Forelimb muscle (tissue), 1 donor: ENCODE results near the gene MYCBP2. TPM values are rescaled to one million over a fixed set of nuclear protein-coding genes. Genes with fewer than 3 reads are reported as not detected.
"Not testable (repeated sequence)": the region's sequence is repeated elsewhere in the genome, so short reads cannot be mapped to it uniquely, and the experiment has no call there.

Experiments
- DNase-seq: peaks from one replicate; pipeline ENCODE4 v3.0.0-alpha.2; 2013; ENCODE audit warnings: low read depth
- polyA plus RNA-seq: library from polyadenylated mRNA; unstranded; fragments of 120-200 nt; gene quantifications from one replicate; pipeline ENCODE4 v1.2.1, GENCODE V29; 2013; ENCODE audit not compliant: insufficient read length

The MYCBP2 gene
- polyA plus RNA-seq, 1 donor = 52.7 TPM

GRCh38 chr13:77034881-77035280 is 292.0 kb downstream of the MYCBP2 start:
- DNase-seq = no peak

- no peak for DNase-seq
Observed at GRCh38 chr13:77033717-77034302, 293.1 kb downstream of the MYCBP2 start.

GRCh38 chr13:77031656-77032243 is 295.1 kb downstream of the MYCBP2 start:
- no peak for DNase-seq

- no peak for DNase-seq
Observed at GRCh38 chr13:77029436-77029835, 297.5 kb downstream of the MYCBP2 start.

GRCh38 chr13:77028202-77028601 is 298.7 kb downstream of the MYCBP2 start:
- DNase-seq = no peak

GRCh38 chr13:77026861-77027621 is 299.9 kb downstream of the MYCBP2 start, which contains the start of gene FBXL3:
TSS of gene FBXL3 (minus strand) at chr13:77027159. CDS start at chr13:77021860, 5,299 bp downstream.
- DNase-seq = peak; percentile 82

GRCh38 chr13:77026255-77026860 is 300.5 kb downstream of the MYCBP2 start:
- DNase-seq = no peak

- no peak for DNase-seq
Observed at GRCh38 chr13:77022341-77022740, 304.6 kb downstream of the MYCBP2 start.

- DNase-seq = no peak
Observed at GRCh38 chr13:77019756-77020155, 307.1 kb downstream of the MYCBP2 start.

GRCh38 chr13:77016888-77017623 is 309.8 kb downstream of the MYCBP2 start:
- DNase-seq = no peak

GRCh38 chr13:77016251-77016812 is 310.6 kb downstream of the MYCBP2 start:
- DNase-seq = no peak

GRCh38 chr13:77014906-77015685 is 311.8 kb downstream of the MYCBP2 start:
- no peak for DNase-seq

- DNase-seq = no peak
Observed at GRCh38 chr13:77013853-77014542, 312.9 kb downstream of the MYCBP2 start.

- not testable (repeated sequence) for DNase-seq
Observed at GRCh38 chr13:77009719-77010118, 317.2 kb downstream of the MYCBP2 start.

- DNase-seq = no peak
Observed at GRCh38 chr13:77009011-77009410, 317.9 kb downstream of the MYCBP2 start.

- DNase-seq = not testable (repeated sequence)
Observed at GRCh38 chr13:77008337-77008736, 318.6 kb downstream of the MYCBP2 start.

GRCh38 chr13:77002590-77003190 is 324.2 kb downstream of the MYCBP2 start:
- DNase-seq = no peak

GRCh38 chr13:77001963-77002587 is 324.8 kb downstream of the MYCBP2 start:
- no peak for DNase-seq

- DNase-seq = no peak
Observed at GRCh38 chr13:77001540-77001939, 325.4 kb downstream of the MYCBP2 start.
